ENCODE measurements around the gene POU2AF1. TPM values are rescaled to one million over a fixed set of nuclear protein-coding genes. Genes with fewer than 3 reads are reported as not detected.

Gene POU2AF1
- total and polyA plus RNA-seq, 2 donors: 1.0 TPM

DNA sequence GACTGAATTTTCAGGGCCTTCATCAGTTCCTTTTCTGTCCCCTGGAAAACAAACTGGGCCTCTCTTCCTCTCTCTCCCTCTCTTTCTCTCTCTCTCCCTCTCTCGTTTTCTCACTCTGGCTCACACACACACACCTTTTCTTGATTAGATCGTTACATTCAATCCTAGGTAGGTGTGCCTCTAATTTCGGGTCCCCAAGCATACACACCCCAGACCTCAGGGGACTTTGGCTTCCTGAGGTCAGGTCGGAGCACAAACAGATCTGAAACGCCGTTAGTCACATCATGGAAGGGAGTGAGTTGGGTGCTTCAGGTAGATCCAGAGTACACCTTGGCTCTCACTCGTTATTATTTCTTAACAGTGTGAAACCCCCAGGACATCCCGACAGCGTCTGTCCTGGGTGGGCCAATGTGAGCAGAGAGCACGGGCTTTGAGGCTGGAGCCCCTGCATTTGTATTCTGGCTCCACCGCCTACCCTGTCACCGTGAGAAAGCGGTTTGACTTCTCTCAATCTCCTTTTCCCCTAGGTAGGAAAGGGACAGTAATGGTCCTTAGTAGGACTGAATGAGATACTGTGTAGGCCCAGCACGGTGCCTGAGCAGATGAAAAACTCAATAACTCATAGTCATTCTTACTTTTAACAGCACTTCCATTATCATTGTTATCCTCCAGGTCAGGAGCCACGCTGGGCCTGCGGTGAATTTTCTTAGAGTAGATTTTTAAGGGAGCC, 37.3 kb upstream of the POU2AF1 start:
- Histone ChIP-seq H3K36me3 (ENCODE audit: insufficient read depth) (no peaks in the 10 kb centered on the region), H3K27ac (ENCODE audit: low read depth) (no peak overlapping the region), H3K4me1 (ENCODE audit: insufficient read depth) (no peaks in the 10 kb centered on the region), H3K4me3 (ENCODE audit: low read depth, low read length) (no peak overlapping the region)
- 84% methylated on average over 16 of the region's 16 CpGs for WGBS
- no peak for DNase-seq (ENCODE audit: extremely low spot score)

DNA sequence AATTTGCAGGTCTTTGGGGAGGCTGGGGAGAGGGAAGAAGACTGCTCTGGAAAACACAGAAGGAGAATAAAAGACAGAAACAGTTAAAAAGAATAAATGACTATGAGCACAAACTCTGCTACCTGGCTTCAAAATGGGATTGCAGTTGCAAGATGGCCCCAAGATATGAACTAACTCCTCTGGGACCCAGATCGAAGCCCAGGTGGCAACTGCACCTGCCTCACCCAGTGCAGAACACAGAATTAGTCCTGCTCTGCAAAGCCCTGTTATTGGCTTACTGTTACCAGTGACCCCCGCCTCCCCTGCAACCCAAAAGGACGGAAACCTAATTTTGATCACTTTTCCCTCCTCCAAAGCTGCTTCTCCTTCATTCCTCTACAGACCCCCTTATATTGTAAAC, 35.9 kb upstream of the POU2AF1 start:
- Histone ChIP-seq H3K27ac (ENCODE audit: low read depth) (no peak overlapping the region), H3K36me3 (ENCODE audit: insufficient read depth) (no peaks in the 10 kb centered on the region), H3K4me1 (ENCODE audit: insufficient read depth) (no peaks in the 10 kb centered on the region), H3K4me3 (ENCODE audit: low read depth, low read length) (no peak overlapping the region)
- 96% methylated on average over 3 of the region's 3 CpGs for WGBS
- no peak for DNase-seq (ENCODE audit: extremely low spot score)

DNA sequence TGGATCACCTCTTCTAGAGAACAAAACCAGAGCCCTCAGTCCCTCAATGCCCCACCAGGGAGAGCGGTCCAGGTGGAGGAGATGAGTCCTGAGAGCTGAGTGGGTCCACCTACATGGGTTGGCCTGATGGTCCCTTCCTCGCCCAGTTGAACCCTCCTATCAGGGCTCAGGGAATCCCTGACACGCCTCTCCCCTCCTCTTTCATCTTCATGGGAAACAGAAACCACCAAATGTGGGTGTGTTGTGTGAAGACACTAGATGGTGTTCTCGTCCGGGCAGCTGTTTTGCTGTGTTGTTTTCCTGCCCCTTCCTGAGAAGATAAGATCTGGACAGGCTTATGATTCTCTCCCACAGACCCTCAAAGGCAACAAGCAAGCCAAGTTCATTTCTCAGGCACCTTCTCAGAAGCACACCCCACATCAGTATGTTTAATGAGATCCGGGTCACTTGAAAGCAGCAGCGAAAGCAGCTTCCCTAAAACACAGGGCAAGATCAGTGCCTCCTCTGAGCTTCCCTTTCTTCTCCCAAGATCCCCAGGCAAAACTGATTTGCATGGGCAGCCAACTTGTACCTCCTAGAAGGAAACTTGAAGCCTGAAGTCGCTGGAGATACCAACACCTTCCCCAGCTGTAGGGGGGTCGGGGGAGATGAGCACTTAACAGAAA, 35.3 kb upstream of the POU2AF1 start:
- DNase-seq (ENCODE audit: extremely low spot score): no peak
- Histone ChIP-seq H3K36me3 (ENCODE audit: insufficient read depth) (no peaks in the 10 kb centered on the region), H3K4me1 (ENCODE audit: insufficient read depth) (no peaks in the 10 kb centered on the region), H3K27ac (ENCODE audit: low read depth) (no peak overlapping the region), H3K4me3 (ENCODE audit: low read depth, low read length) (no peak overlapping the region)
- 78% methylated on average over 9 of the region's 9 CpGs for WGBS

DNA sequence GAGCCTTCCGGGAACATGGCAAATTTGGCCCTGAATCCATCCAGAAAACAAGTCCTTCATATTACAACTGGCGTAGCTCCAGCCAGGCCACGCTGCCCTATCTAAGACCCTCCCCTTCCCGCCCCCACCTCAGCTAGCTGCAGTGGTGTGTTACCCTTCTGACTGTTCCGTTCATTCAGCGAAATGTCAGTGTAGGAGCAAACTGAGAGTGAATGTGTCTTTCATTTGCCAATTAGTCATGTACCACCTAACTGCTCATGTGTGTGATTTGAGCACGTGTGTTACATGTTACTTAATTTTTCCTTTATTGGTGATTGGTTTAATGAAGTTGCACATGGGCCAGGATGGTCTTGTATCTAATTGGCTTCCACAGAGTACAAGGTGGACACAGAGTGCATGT, 34.8 kb upstream of the POU2AF1 start:
- 94% methylated on average over 7 of the region's 7 CpGs for WGBS
- H3K27ac ChIP-seq (ENCODE audit: low read depth): no peak overlapping the region
- H3K4me3 ChIP-seq (ENCODE audit: low read depth, low read length): no peak overlapping the region
- H3K36me3 ChIP-seq (ENCODE audit: insufficient read depth): no peaks in the 10 kb centered on the region
- no peaks in the 10 kb centered on the region for H3K4me1 ChIP-seq (ENCODE audit: insufficient read depth)
- DNase-seq (ENCODE audit: extremely low spot score): no peak

DNA sequence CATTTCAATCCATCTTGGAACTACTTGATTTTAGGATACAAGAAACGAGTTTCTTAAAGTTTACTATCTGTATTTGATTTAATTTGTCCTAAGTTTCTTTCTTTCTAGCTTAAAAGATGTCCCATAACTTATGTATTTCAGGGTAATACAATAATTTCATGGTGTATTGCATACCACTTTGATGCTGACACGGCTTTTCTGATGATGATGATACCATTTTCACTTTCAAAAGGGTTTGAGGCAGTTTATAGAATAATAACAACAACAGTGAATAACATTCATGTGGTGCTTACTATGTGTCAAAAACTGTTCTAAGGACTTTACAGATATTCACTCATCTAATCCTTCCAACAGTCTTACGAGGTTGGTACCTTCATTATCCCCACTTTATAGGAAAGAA, 33.2 kb upstream of the POU2AF1 start:
- H3K27ac ChIP-seq (ENCODE audit: low read depth): no peak overlapping the region
- no peaks in the 10 kb centered on the region for H3K4me1 ChIP-seq (ENCODE audit: insufficient read depth)
- H3K4me3 ChIP-seq (ENCODE audit: low read depth, low read length): no peak overlapping the region
- no peaks in the 10 kb centered on the region for H3K36me3 ChIP-seq (ENCODE audit: insufficient read depth)
- DNase-seq (ENCODE audit: extremely low spot score): no peak
- WGBS: 89% methylated on average over 3 of the region's 3 CpGs

DNA sequence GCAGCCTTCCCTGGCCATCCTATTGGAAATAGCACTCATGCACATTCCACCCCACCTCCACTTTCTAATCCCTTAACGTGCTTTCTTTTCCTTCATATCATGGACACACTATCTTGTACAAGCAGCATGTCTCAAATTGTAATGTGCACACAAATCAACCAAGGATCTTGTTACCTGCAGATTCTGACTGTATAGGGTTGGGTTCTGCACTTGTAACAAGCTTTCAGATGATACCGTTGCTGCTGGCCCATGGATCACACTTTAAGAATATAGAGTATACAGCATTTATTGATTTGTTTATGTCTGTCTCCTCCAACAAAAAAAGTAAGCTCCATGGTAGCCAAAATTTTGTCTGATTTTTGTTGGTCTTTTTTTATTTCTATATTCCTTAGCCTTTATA, 32.4 kb upstream of the POU2AF1 start:
- H3K27ac ChIP-seq (ENCODE audit: low read depth): no peak overlapping the region
- H3K4me1 ChIP-seq (ENCODE audit: insufficient read depth): no peaks in the 10 kb centered on the region
- DNase-seq (ENCODE audit: extremely low spot score): no peak
- WGBS: 44% methylated on average over 2 of the region's 2 CpGs
- no peak overlapping the region for H3K4me3 ChIP-seq (ENCODE audit: low read depth, low read length)
- no peaks in the 10 kb centered on the region for H3K36me3 ChIP-seq (ENCODE audit: insufficient read depth)

DNA sequence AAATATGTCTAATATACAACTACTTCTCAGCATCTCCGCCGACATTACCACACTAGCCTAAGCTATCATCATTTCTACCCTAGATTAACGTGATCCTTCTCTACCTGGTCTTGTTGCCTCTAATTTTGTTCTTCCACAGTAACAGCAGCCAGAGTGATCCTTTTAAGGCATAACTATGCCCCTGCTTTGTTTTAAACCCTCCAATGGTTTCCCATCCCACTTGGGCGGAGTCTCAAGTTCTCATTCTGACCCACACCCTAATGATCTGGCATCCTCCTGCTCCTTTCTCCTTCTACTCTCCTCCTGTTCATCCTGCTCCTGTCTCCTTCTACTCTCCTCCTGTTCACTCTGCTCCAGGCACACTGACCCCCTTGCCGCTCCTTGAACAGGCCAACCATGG, 31.9 kb upstream of the POU2AF1 start:
- no peak for DNase-seq (ENCODE audit: extremely low spot score)
- Histone ChIP-seq H3K27ac (ENCODE audit: low read depth) (no peak overlapping the region), H3K4me1 (ENCODE audit: insufficient read depth) (no peaks in the 10 kb centered on the region), H3K4me3 (ENCODE audit: low read depth, low read length) (no peak overlapping the region), H3K36me3 (ENCODE audit: insufficient read depth) (no peaks in the 10 kb centered on the region)
- 97% methylated on average over 5 of the region's 5 CpGs for WGBS

DNA sequence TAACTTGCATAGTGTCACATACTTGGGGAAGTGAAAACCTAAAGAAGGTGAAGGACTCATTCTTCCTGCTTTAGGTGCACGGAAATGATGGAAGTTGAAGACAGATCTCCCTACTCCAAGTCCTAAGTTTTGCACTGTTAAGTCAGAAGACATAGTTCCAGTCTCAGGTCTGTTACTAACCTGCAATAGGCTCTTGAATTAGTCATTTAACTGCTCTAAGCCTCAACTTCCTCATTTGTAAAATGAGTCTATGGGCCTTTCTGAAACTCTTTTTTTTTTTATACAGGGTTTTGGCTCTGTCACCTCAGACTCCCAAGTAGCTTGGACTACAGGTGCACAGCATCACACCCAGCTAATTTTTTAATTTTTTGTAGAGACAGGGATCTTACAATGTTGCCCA, 30.8 kb upstream of the POU2AF1 start:
- H3K36me3 ChIP-seq (ENCODE audit: insufficient read depth): no peaks in the 10 kb centered on the region
- H3K4me1 ChIP-seq (ENCODE audit: insufficient read depth): no peaks in the 10 kb centered on the region
- WGBS: 81% methylated on average over 1 of the region's 1 CpG
- DNase-seq (ENCODE audit: extremely low spot score): no peak
- no peak overlapping the region for H3K27ac ChIP-seq (ENCODE audit: low read depth)
- H3K4me3 ChIP-seq (ENCODE audit: low read depth, low read length): no peak overlapping the region

DNA sequence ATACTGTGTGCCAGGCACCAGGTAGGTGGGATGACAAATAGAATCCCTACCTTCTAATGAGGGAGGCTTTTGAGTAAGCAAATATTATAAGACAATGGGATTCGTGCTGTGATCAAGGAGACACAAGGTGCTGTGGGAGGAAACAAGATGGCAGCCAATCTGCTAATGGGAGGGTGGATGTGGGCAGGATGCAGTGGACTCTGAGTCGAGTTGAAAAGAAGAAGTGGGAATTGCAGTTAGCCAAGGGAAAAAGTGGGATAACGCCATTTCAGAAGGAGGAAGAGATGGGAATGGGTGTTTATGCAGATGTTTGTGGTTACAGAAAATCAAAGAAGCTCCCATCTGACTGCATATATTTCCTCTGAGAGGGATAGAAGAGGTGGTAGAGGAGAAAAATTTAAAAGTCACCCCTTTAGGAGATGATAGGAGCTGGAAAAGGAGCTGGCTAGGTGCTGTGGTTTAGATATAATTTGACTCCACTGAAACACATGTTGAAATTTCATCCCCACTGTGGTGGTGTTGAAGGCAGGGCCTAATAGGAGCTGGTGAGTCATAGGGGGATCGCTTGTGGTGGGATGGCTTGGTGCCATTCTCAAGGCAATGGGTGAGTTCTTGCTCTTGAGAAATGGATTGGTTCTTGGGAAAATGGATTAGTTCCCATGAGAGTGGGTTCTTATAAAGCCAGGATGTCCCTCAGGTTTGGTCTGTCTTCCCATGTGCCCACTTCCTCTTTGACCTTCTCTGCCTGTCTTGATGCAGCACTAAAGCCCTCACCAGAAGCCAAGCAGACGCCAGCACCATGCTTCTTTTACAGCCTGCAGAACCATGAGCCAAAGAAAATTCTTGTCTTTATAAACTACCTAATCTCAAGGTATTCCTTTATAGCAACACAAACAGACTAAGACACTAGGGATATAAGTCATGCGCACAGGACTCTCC, 30.0 kb upstream of the POU2AF1 start:
- Histone ChIP-seq H3K4me1 (ENCODE audit: insufficient read depth) (no peaks in the 10 kb centered on the region), H3K27ac (ENCODE audit: low read depth) (no peak overlapping the region), H3K36me3 (ENCODE audit: insufficient read depth) (no peaks in the 10 kb centered on the region), H3K4me3 (ENCODE audit: low read depth, low read length) (no peak overlapping the region)
- 69% methylated on average over 6 of the region's 6 CpGs for WGBS
- DNase-seq (ENCODE audit: extremely low spot score): no peak

DNA sequence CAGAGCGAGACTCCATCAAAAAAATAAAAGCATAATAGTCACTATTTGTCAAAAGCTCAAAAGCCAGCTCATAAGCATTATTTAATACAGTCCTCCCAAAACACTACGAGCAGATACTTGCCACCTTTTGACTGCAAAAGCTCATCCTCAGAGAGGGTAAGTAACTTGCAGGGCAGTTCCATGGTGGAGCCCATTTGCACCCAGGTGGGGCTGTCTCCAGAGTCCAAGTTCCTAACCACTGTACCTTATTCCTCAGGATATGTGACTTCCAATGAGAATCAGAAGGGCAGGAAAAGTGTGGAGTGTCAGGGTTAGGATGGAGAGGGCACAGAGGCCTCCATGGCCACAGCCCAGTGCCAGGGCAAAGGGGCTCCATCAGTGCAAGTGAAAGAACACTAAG, 28.6 kb upstream of the POU2AF1 start:
- Histone ChIP-seq H3K36me3 (ENCODE audit: insufficient read depth) (no peaks in the 10 kb centered on the region), H3K4me3 (ENCODE audit: low read depth, low read length) (no peak overlapping the region), H3K27ac (ENCODE audit: low read depth) (no peak overlapping the region), H3K4me1 (ENCODE audit: insufficient read depth) (no peaks in the 10 kb centered on the region)
- 95% methylated on average over 2 of the region's 2 CpGs for WGBS
- DNase-seq (ENCODE audit: extremely low spot score): no peak

DNA sequence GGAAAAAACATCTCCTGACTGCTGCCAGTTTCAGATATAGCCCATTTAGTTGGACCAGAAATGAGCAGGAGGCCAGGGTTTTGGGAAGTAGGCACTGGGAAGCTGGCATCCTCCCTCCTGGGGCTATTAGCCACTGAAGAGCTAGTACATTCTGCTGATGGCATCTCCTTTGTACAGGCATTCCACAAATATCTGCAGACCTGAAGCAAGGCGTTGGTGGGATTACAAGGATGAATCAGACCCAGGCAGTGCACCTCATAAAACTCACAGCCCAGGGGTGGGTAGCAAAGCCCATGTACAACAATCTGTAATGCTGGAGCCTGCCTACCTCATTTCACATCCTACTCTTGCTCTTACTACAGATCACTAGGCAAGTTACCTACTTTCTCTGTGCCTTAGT, 27.5 kb upstream of the POU2AF1 start:
- DNase-seq (ENCODE audit: extremely low spot score): no peak
- 33% methylated on average over 1 of the region's 1 CpG for WGBS
- no peak overlapping the region for H3K27ac ChIP-seq (ENCODE audit: low read depth)

DNA sequence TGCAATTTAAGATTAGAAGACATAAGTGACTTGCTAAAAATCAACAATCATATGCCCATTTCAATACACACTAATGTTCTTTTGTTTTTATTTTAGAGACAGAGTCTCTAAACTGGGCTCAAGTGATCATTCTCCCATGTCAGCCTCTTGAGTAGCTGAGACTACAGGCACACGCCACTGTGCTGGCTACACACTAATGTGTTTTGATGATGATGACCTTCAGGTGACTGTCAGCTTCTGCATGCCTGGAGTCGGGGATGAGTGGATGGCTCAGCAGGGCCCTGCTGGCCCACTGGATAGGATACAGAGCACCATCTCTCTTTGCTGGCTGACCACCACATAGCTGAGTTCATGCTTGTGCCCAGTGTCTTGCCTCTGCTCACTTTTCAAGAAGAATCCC, 27.0 kb upstream of the POU2AF1 start:
- WGBS: 74% methylated on average over 2 of the region's 2 CpGs
- no peak for DNase-seq (ENCODE audit: extremely low spot score)
- no peak overlapping the region for H3K4me3 ChIP-seq (ENCODE audit: low read depth, low read length)
- H3K27ac ChIP-seq (ENCODE audit: low read depth): no peak overlapping the region
- no peaks in the 10 kb centered on the region for H3K36me3 ChIP-seq (ENCODE audit: insufficient read depth)
- no peaks in the 10 kb centered on the region for H3K4me1 ChIP-seq (ENCODE audit: insufficient read depth)

More for the DNA sequence above, 27.5 kb upstream of the POU2AF1 start:
- no peaks in the 10 kb centered on the region for H3K36me3 ChIP-seq (ENCODE audit: insufficient read depth)
- no peak overlapping the region for H3K4me3 ChIP-seq (ENCODE audit: low read depth, low read length)
- H3K4me1 ChIP-seq (ENCODE audit: insufficient read depth): no peaks in the 10 kb centered on the region

DNA sequence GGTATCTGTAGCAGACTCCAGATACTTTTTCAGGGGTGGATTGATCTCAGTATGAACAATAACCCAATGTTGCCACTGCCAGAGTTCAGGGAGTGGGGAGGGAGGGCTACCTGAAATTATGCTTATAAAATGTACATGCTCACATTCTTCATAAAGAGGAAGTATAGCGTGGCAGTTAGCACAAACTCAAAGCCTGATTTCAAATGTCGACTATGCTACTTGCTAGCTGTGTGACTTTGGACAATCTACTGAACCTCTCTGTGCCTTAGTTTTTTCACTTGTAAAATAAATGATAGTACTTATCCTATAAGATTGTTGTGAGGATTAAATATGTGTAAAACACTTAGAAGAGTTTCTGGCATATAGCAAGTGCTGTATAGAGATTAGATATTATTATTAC, 26.5 kb upstream of the POU2AF1 start:
- WGBS: 93% methylated on average over 2 of the region's 2 CpGs

More for the DNA sequence above, 26.5 kb upstream of the POU2AF1 start:
- no peaks in the 10 kb centered on the region for H3K36me3 ChIP-seq (ENCODE audit: insufficient read depth)
- no peaks in the 10 kb centered on the region for H3K4me1 ChIP-seq (ENCODE audit: insufficient read depth)
- H3K27ac ChIP-seq (ENCODE audit: low read depth): no peak overlapping the region
- no peak for DNase-seq (ENCODE audit: extremely low spot score)
- no peak overlapping the region for H3K4me3 ChIP-seq (ENCODE audit: low read depth, low read length)
